Tibial nerve (tissue), 4 donors: Measurements from ENCODE around the gene NUDT19. TPM values are rescaled to one million over a fixed set of nuclear protein-coding genes. Genes with fewer than 3 reads are reported as not detected.

Experiments used
- DNase-seq, 2 donors: peaks; one replicate each; pipeline ENCODE4 v3.0.0-alpha.2; 2019; ENCODE audit warnings: low spot score in 2 of 2
- H3K27ac ChIP-seq, 4 donors: fragments of 200-600 bp; sonication (generic) in 3 of 4; one replicate each; pipeline ENCODE4 v1.5.1; 2017 to 2019; ENCODE audit warnings: mild to moderate bottlenecking in 1 of 4
- H3K27me3 ChIP-seq, 2 donors: fragments of 200-600 bp; sonication (generic) in 1 of 2; one replicate each; pipeline versions ENCODE4 v1.5.1 to v1.6.0; 2017 to 2019
- H3K36me3 ChIP-seq, 3 donors: fragments of 200-600 bp; sonication (generic); one replicate each; pipeline ENCODE4 v1.5.1; 2018 to 2019
- H3K4me1 ChIP-seq, 4 donors: fragments of 200-600 bp; sonication (generic) in 3 of 4; one replicate each; pipeline ENCODE4 v1.5.1; 2017 to 2019
- H3K4me3 ChIP-seq, 4 donors: fragments of 200-600 bp; sonication (generic) in 3 of 4; one replicate each; pipeline ENCODE4 v1.5.1; 2017 to 2019; ENCODE audit warnings: mild to moderate bottlenecking in 1 of 4, moderate library complexity in 1 of 4
- H3K9me3 ChIP-seq, 4 donors: fragments of 200-600 bp; sonication (generic) in 3 of 4; one replicate each; pipeline ENCODE4 v1.5.1; 2017 to 2019
- CTCF ChIP-seq, 5 experiments: fragments of 200-600 bp in 3 of 5; fragments of 450-650 bp in 2 of 5; sonication (generic) in 3 of 5; IDR thresholded peaks; one replicate each; pipeline ENCODE4 v1.5.1; 2016 to 2019; ENCODE audit warnings: antibody characterized with exemption in 5 of 5, mild to moderate bottlenecking in 3 of 5, moderate library complexity in 2 of 5
- EP300 ChIP-seq, 2 donors: sonication (generic); formaldehyde crosslinking; IDR thresholded peaks; one replicate each; pipeline ENCODE4 v1.6.1; 2017; ENCODE audit warnings: antibody characterized with exemption in 2 of 2, mild to moderate bottlenecking in 1 of 2
- POLR2A ChIP-seq, 2 donors: fragments of 450-650 bp; IDR thresholded peaks; one replicate each; pipeline ENCODE4 v1.6.1; 2017; ENCODE audit warnings: antibody characterized with exemption in 2 of 2, mild to moderate bottlenecking in 2 of 2, moderate library complexity in 2 of 2
- WGBS, 2 donors: methylation state at CpG; one replicate each; pipeline ENCODE4 v1.1.5; 2018; 5-methylcytosine and 5-hydroxymethylcytosine counted together
- total RNA-seq, 4 donors: library from RNA; depleted of rRNA; stranded (reverse); fragments of >200 nt; gene quantifications; one replicate each; pipeline ENCODE4 v1.1.0, GENCODE V29; 2016

NUDT19 gene
- total RNA-seq, 4 donors from 2014 or later, result 4.2 to 8.6 (median 5.8) TPM

DNA sequence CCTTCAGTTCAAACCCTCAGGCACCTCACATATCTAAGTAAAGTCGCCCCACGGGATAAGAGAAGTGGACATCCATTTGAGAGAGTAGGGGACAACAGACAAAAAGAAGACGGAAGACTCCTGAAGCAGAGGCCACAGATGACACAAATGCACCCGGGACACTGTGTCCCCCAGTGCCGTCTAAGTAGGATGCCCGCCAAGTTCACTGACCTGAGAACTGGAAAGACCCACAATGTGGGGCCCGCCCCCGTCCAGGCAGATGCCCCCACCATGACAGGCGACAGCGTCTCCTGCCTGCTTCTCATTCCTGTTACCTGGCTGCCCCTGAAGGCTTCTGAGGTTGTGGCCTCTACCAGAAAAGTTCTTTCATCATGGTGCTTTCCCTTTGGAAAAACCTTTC is 33.5 kb upstream of the NUDT19 start:
- H3K27me3 ChIP-seq, result no peaks in the 10 kb centered on the region
- H3K9me3 ChIP-seq, result no peaks in the 10 kb centered on the region
- TF ChIP-seq EP300 (IDR thresholded peaks at IDR 0.05) (no peak), POLR2A (IDR thresholded peaks at IDR 0.05) (no peak), CTCF (IDR thresholded peaks at IDR 0.05) (no peak)
- 82 to 84% methylated on average over 10 of the region's 10 CpGs for WGBS, 2 donors
- no peak overlapping the region for H3K4me3 ChIP-seq
- H3K4me1 ChIP-seq, result peaks cover 0 to 2% (median 0%) of the 10 kb centered on the region in 4 donors
- peaks cover 0 to 51% (median 0%) of the 10 kb centered on the region in 3 donors for H3K36me3 ChIP-seq
- H3K27ac ChIP-seq, result no peak overlapping the region
- DNase-seq, result no peak

DNA sequence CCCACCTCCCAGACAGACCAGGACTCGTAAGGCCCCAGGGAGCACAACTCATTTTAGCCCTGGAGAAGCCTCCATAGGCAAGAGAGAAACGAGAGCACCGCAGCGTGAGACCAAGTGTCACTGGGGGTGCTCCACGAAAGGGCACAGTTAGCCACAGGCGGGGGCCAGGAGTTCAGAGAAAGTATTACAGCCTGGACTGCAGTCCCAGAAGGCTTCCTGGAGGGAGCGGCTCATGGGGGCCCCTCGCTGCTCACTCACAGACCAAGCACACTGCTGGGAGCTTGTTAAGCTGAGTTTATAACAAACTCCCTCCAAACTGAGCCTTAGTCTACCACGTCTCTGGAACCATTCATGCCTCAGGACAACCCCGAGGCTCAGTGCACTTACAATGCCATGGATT is 33.1 kb upstream of the NUDT19 start:
- Histone ChIP-seq H3K4me3 (no peak overlapping the region), H3K36me3 (peaks cover 0 to 47% (median 0%) of the 10 kb centered on the region in 3 donors), H3K27me3 (no peaks in the 10 kb centered on the region), H3K4me1 (no peaks in the 10 kb centered on the region), H3K27ac (no peak overlapping the region), H3K9me3 (no peaks in the 10 kb centered on the region)
- WGBS, 2 donors, result 85 to 87% methylated on average over 10 of the region's 10 CpGs
- DNase-seq, result no peak
- TF ChIP-seq POLR2A (IDR thresholded peaks at IDR 0.05) (no peak), EP300 (IDR thresholded peaks at IDR 0.05) (no peak), CTCF (IDR thresholded peaks at IDR 0.05) (no peak)

GRCh38 chr19:32661318-32661717 is 30.3 kb upstream of the NUDT19 start:
- no peak for TF ChIP-seq POLR2A (IDR thresholded peaks at IDR 0.05)
- no peak for TF ChIP-seq CTCF (IDR thresholded peaks at IDR 0.05)
- TF ChIP-seq EP300 (IDR thresholded peaks at IDR 0.05), result no peak
- Histone ChIP-seq H3K27ac (no peak overlapping the region), H3K4me1 (no peaks in the 10 kb centered on the region), H3K36me3 (peaks cover 0 to 23% (median 0%) of the 10 kb centered on the region in 3 donors), H3K4me3 (no peak overlapping the region), H3K27me3 (no peaks in the 10 kb centered on the region), H3K9me3 (no peaks in the 10 kb centered on the region)
- DNase-seq, result no peak
- WGBS, 2 donors, result 84 to 88% methylated on average over 7 of the region's 7 CpGs

DNA sequence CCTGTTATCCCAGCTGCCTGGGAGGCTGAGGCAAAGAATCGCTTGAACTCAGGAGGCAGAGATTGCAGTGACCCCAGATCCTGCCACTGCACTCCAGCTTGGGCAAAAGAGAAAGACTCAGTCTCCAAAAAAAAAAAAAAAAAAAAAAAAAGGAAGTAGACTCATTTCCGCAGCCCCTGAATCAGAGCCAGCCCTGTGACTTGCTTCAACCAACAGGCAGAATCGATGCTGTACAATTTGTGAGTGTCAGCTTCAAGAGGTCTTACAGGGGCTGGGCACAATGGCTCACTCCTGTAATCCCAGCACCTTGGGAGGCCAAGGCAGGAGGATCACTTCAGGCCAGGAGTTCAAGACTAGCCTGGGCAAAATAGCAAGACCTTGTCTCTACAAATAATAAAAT is 29.4 kb upstream of the NUDT19 start:
- 54 to 61% methylated on average over 3 of the region's 3 CpGs for WGBS, 2 donors
- Histone ChIP-seq H3K9me3 (no peaks in the 10 kb centered on the region), H3K27me3 (no peaks in the 10 kb centered on the region), H3K4me3 (no peak overlapping the region), H3K27ac (no peak overlapping the region), H3K36me3 (peaks cover 0 to 26% (median 0%) of the 10 kb centered on the region in 3 donors), H3K4me1 (no peaks in the 10 kb centered on the region)
- TF ChIP-seq EP300 (IDR thresholded peaks at IDR 0.05) (no peak), POLR2A (IDR thresholded peaks at IDR 0.05) (no peak), CTCF (IDR thresholded peaks at IDR 0.05) (no peak)
- DNase-seq, result no peak

DNA sequence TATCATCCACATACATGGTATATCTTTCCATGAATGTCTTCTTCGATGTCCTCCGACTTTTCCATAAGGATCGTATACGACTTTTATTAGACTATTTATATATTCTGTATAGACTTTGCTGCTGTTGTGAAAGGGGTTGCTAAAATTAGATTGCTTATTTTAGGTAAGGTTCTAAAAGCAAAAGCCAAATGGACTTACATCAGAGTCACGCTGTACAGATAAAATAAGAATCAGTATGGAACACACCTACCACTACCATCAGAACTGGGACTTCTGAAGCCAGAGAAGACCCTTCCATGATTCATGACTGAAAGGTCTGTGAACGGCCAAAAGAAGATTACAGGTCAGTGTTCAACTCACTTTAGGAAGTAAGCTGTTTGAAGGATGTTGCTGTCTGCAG is 25.5 kb upstream of the NUDT19 start:
- no peaks in the 10 kb centered on the region for H3K27me3 ChIP-seq
- H3K36me3 ChIP-seq, result peaks cover 0 to 10% (median 0%) of the 10 kb centered on the region in 3 donors
- H3K4me3 ChIP-seq, result no peak overlapping the region
- 91% methylated on average over 6 of the region's 6 CpGs for WGBS, 2 donors
- H3K4me1 ChIP-seq, result peaks cover 0 to 4% (median 0%) of the 10 kb centered on the region in 4 donors
- TF ChIP-seq EP300 (IDR thresholded peaks at IDR 0.05) (no peak), POLR2A (IDR thresholded peaks at IDR 0.05) (no peak), CTCF (IDR thresholded peaks at IDR 0.05) (no peak)
- no peaks in the 10 kb centered on the region for H3K9me3 ChIP-seq
- DNase-seq, result no peak
- no peak overlapping the region for H3K27ac ChIP-seq
